ENCODE measurements around the gene CCT5.

CCT5 gene

GRCh38 chr5:10289991-10290390, 39.9 kb downstream of the CCT5 start (continued):
- TF ChIP-seq, protein P1, sequence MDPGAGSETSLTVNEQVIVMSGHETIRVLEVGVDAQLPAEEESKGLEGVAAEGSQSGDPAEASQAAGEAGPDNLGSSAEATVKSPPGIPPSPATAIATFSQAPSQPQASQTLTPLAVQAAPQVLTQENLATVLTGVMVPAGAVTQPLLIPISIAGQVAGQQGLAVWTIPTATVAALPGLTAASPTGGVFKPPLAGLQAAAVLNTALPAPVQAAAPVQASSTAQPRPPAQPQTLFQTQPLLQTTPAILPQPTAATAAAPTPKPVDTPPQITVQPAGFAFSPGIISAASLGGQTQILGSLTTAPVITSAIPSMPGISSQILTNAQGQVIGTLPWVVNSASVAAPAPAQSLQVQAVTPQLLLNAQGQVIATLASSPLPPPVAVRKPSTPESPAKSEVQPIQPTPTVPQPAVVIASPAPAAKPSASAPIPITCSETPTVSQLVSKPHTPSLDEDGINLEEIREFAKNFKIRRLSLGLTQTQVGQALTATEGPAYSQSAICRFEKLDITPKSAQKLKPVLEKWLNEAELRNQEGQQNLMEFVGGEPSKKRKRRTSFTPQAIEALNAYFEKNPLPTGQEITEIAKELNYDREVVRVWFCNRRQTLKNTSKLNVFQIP (CRISPR knock-in tag; IDR thresholded peaks at IDR 0.05; ENCODE audit: borderline replicate concordance, low read depth), result no peak

- ATAC-seq, result no peak
- TF ChIP-seq GLIS3 (CRISPR knock-in tag; IDR thresholded peaks at IDR 0.05) (no peak), OSR1 (CRISPR knock-in tag; IDR thresholded peaks at IDR 0.05) (no peak), SNAI2 (CRISPR knock-in tag; IDR thresholded peaks at IDR 0.05) (no peak), TCF4 (CRISPR knock-in tag; IDR thresholded peaks at IDR 0.05; ENCODE audit: borderline replicate concordance) (no peak), RARB (CRISPR knock-in tag; IDR thresholded peaks at IDR 0.05) (no peak), ZNF70 (CRISPR knock-in tag; IDR thresholded peaks at IDR 0.05) (no peak), CREB5 (CRISPR knock-in tag; IDR thresholded peaks at IDR 0.05; ENCODE audit: low read depth) (no peak), TOX (CRISPR knock-in tag; IDR thresholded peaks at IDR 0.05; ENCODE audit: borderline replicate concordance) (no peak), PATZ1 (CRISPR knock-in tag; IDR thresholded peaks at IDR 0.05; ENCODE audit: borderline replicate concordance) (no peak), ESRRG (CRISPR knock-in tag; IDR thresholded peaks at IDR 0.05) (no peak), ZFP3 (CRISPR knock-in tag; IDR thresholded peaks at IDR 0.05) (no peak), ZNF565 (CRISPR knock-in tag; conservative IDR thresholded peaks at IDR 0.05; ENCODE audit: low read depth) (no peak), CSDC2 (CRISPR knock-in tag; IDR thresholded peaks at IDR 0.05) (no peak), ZC3H10 (CRISPR knock-in tag; IDR thresholded peaks at IDR 0.05) (no peak), PPARA (CRISPR knock-in tag; IDR thresholded peaks at IDR 0.05; ENCODE audit: borderline replicate concordance) (no peak), ISL1 (CRISPR knock-in tag; IDR thresholded peaks at IDR 0.05) (no peak)
- TF ChIP-seq, protein P1 (CRISPR knock-in tag; IDR thresholded peaks at IDR 0.05; ENCODE audit: borderline replicate concordance, low read depth), result no peak
These were observed 40.4 kb downstream of the CCT5 start for GRCh38 chr5:10290438-10290837.

DNA sequence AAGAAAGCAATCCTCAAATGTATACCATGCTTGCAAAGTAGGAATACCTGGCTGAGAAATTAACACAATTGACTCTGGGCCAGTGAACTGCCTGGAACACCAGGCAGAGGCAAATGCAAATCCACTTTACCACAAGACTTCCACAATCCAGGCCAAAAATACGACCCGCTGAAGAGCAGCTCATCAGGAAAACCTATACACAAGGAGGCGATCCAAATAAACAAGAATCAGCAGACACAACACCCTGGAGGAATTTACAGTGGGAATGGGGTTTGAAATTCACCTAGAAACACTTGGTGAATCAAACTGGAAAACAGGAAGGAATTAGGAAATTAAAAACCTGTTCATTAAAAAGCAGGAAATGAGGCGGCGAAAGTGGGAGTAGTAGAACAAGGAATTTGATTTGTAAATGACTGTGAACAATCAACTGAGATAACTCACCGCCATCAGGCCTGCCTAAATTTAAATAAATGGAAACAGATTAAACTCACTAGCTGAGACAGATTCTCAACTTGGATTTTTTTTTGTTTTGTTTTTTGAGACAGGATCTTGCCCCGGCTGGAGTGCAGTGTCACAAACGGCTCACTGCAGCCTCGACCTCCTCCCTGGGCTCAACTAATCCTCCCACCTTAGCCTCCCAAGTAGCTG, 41.7 kb downstream of the CCT5 start:
- no peak for ATAC-seq
- no peak for TF ChIP-seq ZFP3 (CRISPR knock-in tag; IDR thresholded peaks at IDR 0.05)
- no peak for TF ChIP-seq RARB (CRISPR knock-in tag; IDR thresholded peaks at IDR 0.05)
- TF ChIP-seq, protein P1 (CRISPR knock-in tag; IDR thresholded peaks at IDR 0.05; ENCODE audit: borderline replicate concordance, low read depth), result no peak
- no peak for TF ChIP-seq ZFP30 (CRISPR knock-in tag; IDR thresholded peaks at IDR 0.05)
- TF ChIP-seq GLIS3 (CRISPR knock-in tag; IDR thresholded peaks at IDR 0.05), result no peak
- no peak for TF ChIP-seq ZNF70 (CRISPR knock-in tag; IDR thresholded peaks at IDR 0.05)
- TF ChIP-seq SNAI2 (CRISPR knock-in tag; IDR thresholded peaks at IDR 0.05), result no peak
- no peak for TF ChIP-seq BACH2 (CRISPR knock-in tag; IDR thresholded peaks at IDR 0.05; ENCODE audit: borderline replicate concordance)
- no peak for TF ChIP-seq OSR1 (CRISPR knock-in tag; IDR thresholded peaks at IDR 0.05)
- no peak for TF ChIP-seq PATZ1 (CRISPR knock-in tag; IDR thresholded peaks at IDR 0.05; ENCODE audit: borderline replicate concordance)
- TF ChIP-seq ZNF8 (CRISPR knock-in tag; IDR thresholded peaks at IDR 0.05), result no peak
- TF ChIP-seq ESRRG (CRISPR knock-in tag; IDR thresholded peaks at IDR 0.05), result no peak
- TF ChIP-seq ZC3H10 (CRISPR knock-in tag; IDR thresholded peaks at IDR 0.05), result no peak

All from SK-N-SH treated with all-trans-retinoic acid at 6 μM for 48 hours (cell line).